ENCODE data around the gene CSMD2. TPM values are rescaled to one million over a fixed set of nuclear protein-coding genes. Genes with fewer than 3 reads are reported as not detected.

Gene CSMD2
- total RNA-seq, 1 experiment from 2014 or later, result 13.2 TPM

DNA sequence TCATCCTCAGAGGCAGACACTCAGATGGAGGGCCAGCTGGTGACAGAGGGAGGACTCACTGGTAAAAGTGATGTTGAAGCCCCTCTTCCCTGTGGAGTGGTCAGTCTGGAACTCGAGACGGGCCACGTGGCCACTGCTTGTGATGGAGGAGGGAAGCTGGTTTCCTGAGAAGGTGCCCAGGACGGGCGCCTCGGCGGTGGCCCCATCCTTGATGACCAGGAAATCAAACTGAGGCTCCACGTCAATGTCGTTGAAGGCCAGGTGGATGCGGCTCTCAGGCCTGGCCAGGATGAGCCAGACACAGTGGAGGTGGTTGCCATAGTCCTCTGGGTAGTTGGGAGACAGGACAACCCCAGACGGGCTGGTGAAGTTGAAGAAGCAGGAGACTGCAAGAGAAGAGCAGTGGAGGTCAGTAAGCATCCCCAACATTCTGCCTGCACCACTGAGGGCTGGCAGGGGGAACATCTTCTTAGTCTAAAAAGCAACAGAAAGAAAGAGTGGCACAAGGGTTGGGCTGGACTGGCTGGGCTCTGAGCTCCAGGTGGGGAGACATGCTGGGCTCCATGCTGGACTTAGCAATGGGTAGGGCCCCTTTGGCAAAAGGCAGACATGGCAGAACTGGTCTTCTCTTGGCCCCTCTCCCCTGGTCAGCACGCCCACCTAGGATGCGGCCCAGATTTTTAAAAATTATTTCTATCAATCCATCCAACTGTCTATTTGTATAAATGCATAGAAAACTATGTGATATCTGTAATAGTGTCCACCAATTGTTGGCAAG, 421.6 kb downstream of the CSMD2 start:
- Mint-ChIP-seq H3K27me3 (ENCODE audit: low read depth) (no peaks in the 10 kb centered on the region), H3K9me3 (no peaks in the 10 kb centered on the region), H3K27ac (no peak overlapping the region), H3K36me3 (peaks cover 24% of the 10 kb centered on the region; the same call in 1 of the 2 replicates), H3K4me1 (peaks cover 7% of the 10 kb centered on the region), H3K4me3 (no peak overlapping the region)
- ATAC-seq (no peak), DNase-seq (ENCODE audit: low spot score) (no peak)
- POLR2A ChIA-PET, result no interaction called here
- TF ChIP-seq NFE2L1 (CRISPR knock-in tag; IDR thresholded peaks at IDR 0.05) (no peak), EMX1 (CRISPR knock-in tag; IDR thresholded peaks at IDR 0.05) (no peak), TEAD4 (CRISPR knock-in tag; IDR thresholded peaks at IDR 0.05) (no peak), ZNF671 (CRISPR knock-in tag; IDR thresholded peaks at IDR 0.05) (no peak), IRF2 (CRISPR knock-in tag; IDR thresholded peaks at IDR 0.05; ENCODE audit: borderline replicate concordance, low read depth) (no peak), SP1 (CRISPR knock-in tag; conservative IDR thresholded peaks at IDR 0.05) (no peak), TCF7 (CRISPR knock-in tag; IDR thresholded peaks at IDR 0.05; ENCODE audit: low read depth) (no peak), ZNF317 (CRISPR knock-in tag; IDR thresholded peaks at IDR 0.05; ENCODE audit: borderline replicate concordance, low read depth) (no peak), ESRRA (CRISPR knock-in tag; IDR thresholded peaks at IDR 0.05; ENCODE audit: borderline replicate concordance) (no peak), MYBL2 (CRISPR knock-in tag; IDR thresholded peaks at IDR 0.05) (no peak), ELF4 (CRISPR knock-in tag; IDR thresholded peaks at IDR 0.05; ENCODE audit: low read depth) (no peak), NR3C1 (CRISPR knock-in tag; conservative IDR thresholded peaks at IDR 0.05; ENCODE audit: low read depth) (no peak)
- TF ChIP-seq, protein P1, sequence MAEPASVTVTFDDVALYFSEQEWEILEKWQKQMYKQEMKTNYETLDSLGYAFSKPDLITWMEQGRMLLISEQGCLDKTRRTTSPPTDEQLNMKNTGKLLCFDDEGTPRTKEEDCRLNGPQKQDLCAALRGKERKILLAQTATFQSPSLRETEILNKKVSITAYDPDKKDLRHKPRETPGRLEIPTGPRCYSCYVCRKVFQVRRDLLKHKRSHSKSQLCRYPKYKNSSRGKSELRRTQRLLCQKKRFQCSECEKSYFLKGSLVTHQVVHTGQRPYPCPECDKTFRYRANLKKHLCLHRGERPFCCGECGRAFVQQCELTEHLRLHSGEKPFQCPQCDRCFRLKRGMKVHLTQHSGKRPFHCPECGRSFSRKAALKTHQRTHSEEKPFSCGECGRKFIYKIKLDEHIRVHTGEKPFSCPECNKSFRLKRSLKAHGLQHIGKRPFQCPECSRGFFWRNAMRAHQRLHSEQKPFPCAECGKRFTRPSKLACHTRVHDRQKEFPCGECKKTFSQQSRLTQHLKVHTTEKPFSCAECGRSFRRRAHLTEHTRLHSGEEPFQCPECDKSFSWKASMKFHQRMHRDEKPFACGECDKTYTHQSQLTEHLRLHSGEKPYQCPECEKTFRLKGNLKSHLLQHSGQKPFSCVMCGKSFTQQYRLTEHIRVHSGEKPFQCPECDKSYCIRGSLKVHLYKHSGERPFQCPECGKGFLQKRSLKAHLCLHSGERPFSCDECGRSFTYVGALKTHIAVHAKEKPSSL (CRISPR knock-in tag; conservative IDR thresholded peaks at IDR 0.05), result no peak
- TF ChIP-seq, protein P2, sequence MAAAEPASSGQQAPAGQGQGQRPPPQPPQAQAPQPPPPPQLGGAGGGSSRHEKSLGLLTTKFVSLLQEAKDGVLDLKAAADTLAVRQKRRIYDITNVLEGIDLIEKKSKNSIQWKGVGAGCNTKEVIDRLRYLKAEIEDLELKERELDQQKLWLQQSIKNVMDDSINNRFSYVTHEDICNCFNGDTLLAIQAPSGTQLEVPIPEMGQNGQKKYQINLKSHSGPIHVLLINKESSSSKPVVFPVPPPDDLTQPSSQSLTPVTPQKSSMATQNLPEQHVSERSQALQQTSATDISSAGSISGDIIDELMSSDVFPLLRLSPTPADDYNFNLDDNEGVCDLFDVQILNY (CRISPR knock-in tag; IDR thresholded peaks at IDR 0.05), result no peak
- TF ChIP-seq, protein P3, sequence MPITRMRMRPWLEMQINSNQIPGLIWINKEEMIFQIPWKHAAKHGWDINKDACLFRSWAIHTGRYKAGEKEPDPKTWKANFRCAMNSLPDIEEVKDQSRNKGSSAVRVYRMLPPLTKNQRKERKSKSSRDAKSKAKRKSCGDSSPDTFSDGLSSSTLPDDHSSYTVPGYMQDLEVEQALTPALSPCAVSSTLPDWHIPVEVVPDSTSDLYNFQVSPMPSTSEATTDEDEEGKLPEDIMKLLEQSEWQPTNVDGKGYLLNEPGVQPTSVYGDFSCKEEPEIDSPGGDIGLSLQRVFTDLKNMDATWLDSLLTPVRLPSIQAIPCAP (CRISPR knock-in tag; IDR thresholded peaks at IDR 0.05), result no peak
- TF ChIP-seq, protein P4, sequence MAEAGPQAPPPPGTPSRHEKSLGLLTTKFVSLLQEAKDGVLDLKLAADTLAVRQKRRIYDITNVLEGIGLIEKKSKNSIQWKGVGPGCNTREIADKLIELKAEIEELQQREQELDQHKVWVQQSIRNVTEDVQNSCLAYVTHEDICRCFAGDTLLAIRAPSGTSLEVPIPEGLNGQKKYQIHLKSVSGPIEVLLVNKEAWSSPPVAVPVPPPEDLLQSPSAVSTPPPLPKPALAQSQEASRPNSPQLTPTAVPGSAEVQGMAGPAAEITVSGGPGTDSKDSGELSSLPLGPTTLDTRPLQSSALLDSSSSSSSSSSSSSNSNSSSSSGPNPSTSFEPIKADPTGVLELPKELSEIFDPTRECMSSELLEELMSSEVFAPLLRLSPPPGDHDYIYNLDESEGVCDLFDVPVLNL (CRISPR knock-in tag; IDR thresholded peaks at IDR 0.05; ENCODE audit: borderline replicate concordance, low read depth), result no peak
- TF ChIP-seq, protein P5, sequence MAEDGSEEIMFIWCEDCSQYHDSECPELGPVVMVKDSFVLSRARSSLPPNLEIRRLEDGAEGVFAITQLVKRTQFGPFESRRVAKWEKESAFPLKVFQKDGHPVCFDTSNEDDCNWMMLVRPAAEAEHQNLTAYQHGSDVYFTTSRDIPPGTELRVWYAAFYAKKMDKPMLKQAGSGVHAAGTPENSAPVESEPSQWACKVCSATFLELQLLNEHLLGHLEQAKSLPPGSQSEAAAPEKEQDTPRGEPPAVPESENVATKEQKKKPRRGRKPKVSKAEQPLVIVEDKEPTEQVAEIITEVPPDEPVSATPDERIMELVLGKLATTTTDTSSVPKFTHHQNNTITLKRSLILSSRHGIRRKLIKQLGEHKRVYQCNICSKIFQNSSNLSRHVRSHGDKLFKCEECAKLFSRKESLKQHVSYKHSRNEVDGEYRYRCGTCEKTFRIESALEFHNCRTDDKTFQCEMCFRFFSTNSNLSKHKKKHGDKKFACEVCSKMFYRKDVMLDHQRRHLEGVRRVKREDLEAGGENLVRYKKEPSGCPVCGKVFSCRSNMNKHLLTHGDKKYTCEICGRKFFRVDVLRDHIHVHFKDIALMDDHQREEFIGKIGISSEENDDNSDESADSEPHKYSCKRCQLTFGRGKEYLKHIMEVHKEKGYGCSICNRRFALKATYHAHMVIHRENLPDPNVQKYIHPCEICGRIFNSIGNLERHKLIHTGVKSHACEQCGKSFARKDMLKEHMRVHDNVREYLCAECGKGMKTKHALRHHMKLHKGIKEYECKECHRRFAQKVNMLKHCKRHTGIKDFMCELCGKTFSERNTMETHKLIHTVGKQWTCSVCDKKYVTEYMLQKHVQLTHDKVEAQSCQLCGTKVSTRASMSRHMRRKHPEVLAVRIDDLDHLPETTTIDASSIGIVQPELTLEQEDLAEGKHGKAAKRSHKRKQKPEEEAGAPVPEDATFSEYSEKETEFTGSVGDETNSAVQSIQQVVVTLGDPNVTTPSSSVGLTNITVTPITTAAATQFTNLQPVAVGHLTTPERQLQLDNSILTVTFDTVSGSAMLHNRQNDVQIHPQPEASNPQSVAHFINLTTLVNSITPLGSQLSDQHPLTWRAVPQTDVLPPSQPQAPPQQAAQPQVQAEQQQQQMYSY (CRISPR knock-in tag; IDR thresholded peaks at IDR 0.05), result no peak
- TF ChIP-seq, protein P6, sequence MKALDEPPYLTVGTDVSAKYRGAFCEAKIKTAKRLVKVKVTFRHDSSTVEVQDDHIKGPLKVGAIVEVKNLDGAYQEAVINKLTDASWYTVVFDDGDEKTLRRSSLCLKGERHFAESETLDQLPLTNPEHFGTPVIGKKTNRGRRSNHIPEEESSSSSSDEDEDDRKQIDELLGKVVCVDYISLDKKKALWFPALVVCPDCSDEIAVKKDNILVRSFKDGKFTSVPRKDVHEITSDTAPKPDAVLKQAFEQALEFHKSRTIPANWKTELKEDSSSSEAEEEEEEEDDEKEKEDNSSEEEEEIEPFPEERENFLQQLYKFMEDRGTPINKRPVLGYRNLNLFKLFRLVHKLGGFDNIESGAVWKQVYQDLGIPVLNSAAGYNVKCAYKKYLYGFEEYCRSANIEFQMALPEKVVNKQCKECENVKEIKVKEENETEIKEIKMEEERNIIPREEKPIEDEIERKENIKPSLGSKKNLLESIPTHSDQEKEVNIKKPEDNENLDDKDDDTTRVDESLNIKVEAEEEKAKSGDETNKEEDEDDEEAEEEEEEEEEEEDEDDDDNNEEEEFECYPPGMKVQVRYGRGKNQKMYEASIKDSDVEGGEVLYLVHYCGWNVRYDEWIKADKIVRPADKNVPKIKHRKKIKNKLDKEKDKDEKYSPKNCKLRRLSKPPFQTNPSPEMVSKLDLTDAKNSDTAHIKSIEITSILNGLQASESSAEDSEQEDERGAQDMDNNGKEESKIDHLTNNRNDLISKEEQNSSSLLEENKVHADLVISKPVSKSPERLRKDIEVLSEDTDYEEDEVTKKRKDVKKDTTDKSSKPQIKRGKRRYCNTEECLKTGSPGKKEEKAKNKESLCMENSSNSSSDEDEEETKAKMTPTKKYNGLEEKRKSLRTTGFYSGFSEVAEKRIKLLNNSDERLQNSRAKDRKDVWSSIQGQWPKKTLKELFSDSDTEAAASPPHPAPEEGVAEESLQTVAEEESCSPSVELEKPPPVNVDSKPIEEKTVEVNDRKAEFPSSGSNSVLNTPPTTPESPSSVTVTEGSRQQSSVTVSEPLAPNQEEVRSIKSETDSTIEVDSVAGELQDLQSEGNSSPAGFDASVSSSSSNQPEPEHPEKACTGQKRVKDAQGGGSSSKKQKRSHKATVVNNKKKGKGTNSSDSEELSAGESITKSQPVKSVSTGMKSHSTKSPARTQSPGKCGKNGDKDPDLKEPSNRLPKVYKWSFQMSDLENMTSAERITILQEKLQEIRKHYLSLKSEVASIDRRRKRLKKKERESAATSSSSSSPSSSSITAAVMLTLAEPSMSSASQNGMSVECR (CRISPR knock-in tag; IDR thresholded peaks at IDR 0.05; ENCODE audit: borderline replicate concordance), result no peak
- CTCF ChIA-PET, result no interaction called here

Data from WTC11 (cell line).